ENCODE data around the gene CTNNA3. TPM values are rescaled to one million over a fixed set of nuclear protein-coding genes. Genes with fewer than 3 reads are reported as not detected.

Gene CTNNA3
- total RNA-seq, 2 donors from 2014 or later: 3.2 to 7.2 TPM

GRCh38 chr10:67050415-67050814, 645.6 kb downstream of the CTNNA3 start:
- peak overlapping the region; percentile 7 for H3K27ac ChIP-seq (ENCODE audit: low read depth, low read length)
- no peaks in the 10 kb centered on the region for H3K9me3 Mint-ChIP-seq
- H3K9me3 ChIP-seq (ENCODE audit: control insufficient read depth, low read length): no peaks in the 10 kb centered on the region
- peaks cover 15% of the 10 kb centered on the region for H3K27me3 Mint-ChIP-seq (ENCODE audit: insufficient read depth)
- no peak overlapping the region for H3K4me3 Mint-ChIP-seq
- no peaks in the 10 kb centered on the region for H3K36me3 Mint-ChIP-seq (ENCODE audit: low read depth)
- 66 to 83% methylated on average over 3 to 5 of the region's 5 CpGs for WGBS, 2 experiments (ENCODE audit: insufficient coverage in 1 of 2, insufficient read length in 1 of 2)
- H3K4me3 ChIP-seq (ENCODE audit: low read length): no peak overlapping the region
- no peak for TF ChIP-seq CTCF (conservative IDR thresholded peaks at IDR 0.05)
- no peak for DNase-seq
- no peak overlapping the region for H3K27ac Mint-ChIP-seq
- peaks cover under 1% of the 10 kb centered on the region for H3K4me1 ChIP-seq (ENCODE audit: control insufficient read depth, insufficient read depth, low read length)
- peaks cover 53% of the 10 kb centered on the region for H3K27me3 ChIP-seq (ENCODE audit: control insufficient read depth, insufficient read depth, low read length, poor library complexity, severe bottlenecking)
- H3K36me3 ChIP-seq (ENCODE audit: control insufficient read depth, insufficient read depth, low read length): no peaks in the 10 kb centered on the region
- H3K4me1 Mint-ChIP-seq: peaks cover 5% of the 10 kb centered on the region
- no peak overlapping the region for H3K9ac ChIP-seq (ENCODE audit: extremely low read depth, low read length, poor library complexity, severe bottlenecking)

- Mint-ChIP-seq H3K4me3 (no peak overlapping the region), H3K4me1 (peaks cover under 1% of the 10 kb centered on the region), H3K36me3 (ENCODE audit: low read depth) (no peaks in the 10 kb centered on the region), H3K9me3 (no peaks in the 10 kb centered on the region), H3K27ac (no peak overlapping the region), H3K27me3 (ENCODE audit: insufficient read depth) (peaks cover 16% of the 10 kb centered on the region)
- 85% methylated on average over 2 of the region's 3 CpGs; no CpG with 5 or more reads in 1 of the 2 experiments for WGBS, 2 experiments (ENCODE audit: insufficient coverage in 1 of 2, insufficient read length in 1 of 2)
- peaks cover 58% of the 10 kb centered on the region for H3K27me3 ChIP-seq (ENCODE audit: control insufficient read depth, insufficient read depth, low read length, poor library complexity, severe bottlenecking)
- H3K9me3 ChIP-seq (ENCODE audit: control insufficient read depth, low read length): no peaks in the 10 kb centered on the region
- no peak overlapping the region for H3K4me3 ChIP-seq (ENCODE audit: low read length)
- H3K4me1 ChIP-seq (ENCODE audit: control insufficient read depth, insufficient read depth, low read length): no peaks in the 10 kb centered on the region
- DNase-seq: no peak
- peak overlapping the region; percentile 7 for H3K27ac ChIP-seq (ENCODE audit: low read depth, low read length)
- no peak overlapping the region for H3K9ac ChIP-seq (ENCODE audit: extremely low read depth, low read length, poor library complexity, severe bottlenecking)
- TF ChIP-seq CTCF (conservative IDR thresholded peaks at IDR 0.05): no peak
- no peaks in the 10 kb centered on the region for H3K36me3 ChIP-seq (ENCODE audit: control insufficient read depth, insufficient read depth, low read length)
These were observed 646.0 kb downstream of the CTNNA3 start for GRCh38 chr10:67049988-67050387.

GRCh38 chr10:67046507-67046906, 649.5 kb downstream of the CTNNA3 start:
- Mint-ChIP-seq H3K4me3 (no peak overlapping the region), H3K36me3 (ENCODE audit: low read depth) (no peaks in the 10 kb centered on the region), H3K27me3 (ENCODE audit: insufficient read depth) (peaks cover 16% of the 10 kb centered on the region), H3K4me1 (peaks cover 7% of the 10 kb centered on the region), H3K27ac (no peak overlapping the region), H3K9me3 (no peaks in the 10 kb centered on the region)
- 88 to 100% methylated on average over 1 to 3 of the region's 3 CpGs for WGBS, 2 experiments (ENCODE audit: insufficient coverage in 1 of 2, insufficient read length in 1 of 2)
- Histone ChIP-seq H3K9me3 (ENCODE audit: control insufficient read depth, low read length) (no peaks in the 10 kb centered on the region), H3K27ac (ENCODE audit: low read depth, low read length) (no peak overlapping the region), H3K9ac (ENCODE audit: extremely low read depth, low read length, poor library complexity, severe bottlenecking) (no peak overlapping the region), H3K4me1 (ENCODE audit: control insufficient read depth, insufficient read depth, low read length) (peaks cover 6% of the 10 kb centered on the region), H3K36me3 (ENCODE audit: control insufficient read depth, insufficient read depth, low read length) (no peaks in the 10 kb centered on the region), H3K4me3 (ENCODE audit: low read length) (no peak overlapping the region), H3K27me3 (ENCODE audit: control insufficient read depth, insufficient read depth, low read length, poor library complexity, severe bottlenecking) (peaks cover 72% of the 10 kb centered on the region)
- no peak for TF ChIP-seq CTCF (conservative IDR thresholded peaks at IDR 0.05)
- no peak for DNase-seq
